Measurements from ENCODE around the gene EIF2D.
"Not testable (repeated sequence)": the region's sequence is repeated elsewhere in the genome, so short reads cannot be mapped to it uniquely, and the experiment has no call there.

Gene EIF2D

GRCh38 chr1:206649261-206649921 is 37.1 kb upstream of the EIF2D start:
- Histone ChIP-seq H3K27ac (no peak overlapping the region), H3K27me3 (ENCODE audit: insufficient read depth, low read depth) (no peaks in the 10 kb centered on the region; the same call in 1 of the 2 replicates), H4K20me1 (ENCODE audit: insufficient read depth) (no peaks in the 10 kb centered on the region), H3K9ac (no peak overlapping the region), H3K4me1 (ENCODE audit: low read depth, poor library complexity, severe bottlenecking) (peaks cover 22% of the 10 kb centered on the region), H3K79me2 (ENCODE audit: insufficient read depth, low read depth) (no peaks in the 10 kb centered on the region), H3K36me3 (ENCODE audit: insufficient read depth) (no peaks in the 10 kb centered on the region), H2AFZ (ENCODE audit: low read depth) (no peak overlapping the region), H3K4me2 (no peak overlapping the region), H3K4me3 (IDR thresholded peaks at IDR 0.05; ENCODE audit: insufficient read depth, low read depth, low read length) (no peak overlapping the region)
- no peak for TF ChIP-seq CTCF (conservative IDR thresholded peaks at IDR 0.05; ENCODE audit: low read depth, low read length)

GRCh38 chr1:206647224-206647623 is 35.0 kb upstream of the EIF2D start:
- Histone ChIP-seq H3K27ac (no peak overlapping the region), H4K20me1 (ENCODE audit: insufficient read depth) (no peaks in the 10 kb centered on the region), H3K79me2 (ENCODE audit: insufficient read depth, low read depth) (no peaks in the 10 kb centered on the region), H3K4me1 (ENCODE audit: low read depth, poor library complexity, severe bottlenecking) (peaks cover 7% of the 10 kb centered on the region), H2AFZ (ENCODE audit: low read depth) (no peak overlapping the region), H3K9ac (no peak overlapping the region), H3K4me3 (IDR thresholded peaks at IDR 0.05; ENCODE audit: insufficient read depth, low read depth, low read length) (no peak overlapping the region), H3K4me2 (no peak overlapping the region), H3K36me3 (ENCODE audit: insufficient read depth) (no peaks in the 10 kb centered on the region), H3K27me3 (ENCODE audit: insufficient read depth, low read depth) (no peaks in the 10 kb centered on the region)
- no peak for TF ChIP-seq CTCF (conservative IDR thresholded peaks at IDR 0.05; ENCODE audit: low read depth, low read length)

- H3K4me2 ChIP-seq, result no peak overlapping the region
- H4K20me1 ChIP-seq (ENCODE audit: insufficient read depth), result no peaks in the 10 kb centered on the region
- H3K27me3 ChIP-seq (ENCODE audit: insufficient read depth, low read depth), result no peaks in the 10 kb centered on the region
- no peak overlapping the region for H3K9ac ChIP-seq
- H3K36me3 ChIP-seq (ENCODE audit: insufficient read depth), result no peaks in the 10 kb centered on the region
- no peak overlapping the region for H3K4me3 ChIP-seq (IDR thresholded peaks at IDR 0.05; ENCODE audit: insufficient read depth, low read depth, low read length)
- no peaks in the 10 kb centered on the region for H3K79me2 ChIP-seq (ENCODE audit: insufficient read depth, low read depth)
- H3K27ac ChIP-seq, result no peak overlapping the region
- H3K4me1 ChIP-seq (ENCODE audit: low read depth, poor library complexity, severe bottlenecking), result peaks cover under 1% of the 10 kb centered on the region
- H2AFZ ChIP-seq (ENCODE audit: low read depth), result no peak overlapping the region
- TF ChIP-seq CTCF (conservative IDR thresholded peaks at IDR 0.05; ENCODE audit: low read depth, low read length), result no peak
Measured at GRCh38 chr1:206646504-206646903, 34.2 kb upstream of the EIF2D start.

- no peak for TF ChIP-seq CTCF (conservative IDR thresholded peaks at IDR 0.05; ENCODE audit: low read depth, low read length)
- Histone ChIP-seq H3K27me3 (ENCODE audit: insufficient read depth, low read depth) (no peaks in the 10 kb centered on the region), H3K36me3 (ENCODE audit: insufficient read depth) (no peaks in the 10 kb centered on the region), H3K9ac (no peak overlapping the region), H3K27ac (no peak overlapping the region), H2AFZ (ENCODE audit: low read depth) (no peak overlapping the region), H3K4me1 (ENCODE audit: low read depth, poor library complexity, severe bottlenecking) (no peaks in the 10 kb centered on the region), H3K79me2 (ENCODE audit: insufficient read depth, low read depth) (no peaks in the 10 kb centered on the region), H3K4me2 (no peak overlapping the region), H4K20me1 (ENCODE audit: insufficient read depth) (no peaks in the 10 kb centered on the region), H3K4me3 (IDR thresholded peaks at IDR 0.05; ENCODE audit: insufficient read depth, low read depth, low read length) (no peak overlapping the region)
Measured at GRCh38 chr1:206643118-206643698, 30.9 kb upstream of the EIF2D start.

GRCh38 chr1:206642074-206642473 is 29.8 kb upstream of the EIF2D start:
- not testable (repeated sequence) for H3K4me3 ChIP-seq (IDR thresholded peaks at IDR 0.05; ENCODE audit: insufficient read depth, low read depth, low read length); H3K4me1 ChIP-seq (ENCODE audit: low read depth, poor library complexity, severe bottlenecking); H3K9ac ChIP-seq; H3K27ac ChIP-seq; H3K79me2 ChIP-seq (ENCODE audit: insufficient read depth, low read depth); H3K4me2 ChIP-seq; H4K20me1 ChIP-seq (ENCODE audit: insufficient read depth); H3K36me3 ChIP-seq (ENCODE audit: insufficient read depth); H3K27me3 ChIP-seq (ENCODE audit: insufficient read depth, low read depth); H2AFZ ChIP-seq (ENCODE audit: low read depth)
